Vagina (tissue), 2 donors: ENCODE data around the gene ABCA9. TPM values are rescaled to one million over a fixed set of nuclear protein-coding genes. Genes with fewer than 3 reads are reported as not detected.

Experiments
- DNase-seq, 2 donors: peaks; one replicate each; pipeline ENCODE4 v3.0.0-alpha.2; 2017; ENCODE audit errors: extremely low spot score in 2 of 2
- H3K27ac ChIP-seq: fragments of 200-600 bp; sonication (generic); one replicate; pipeline ENCODE4 v1.5.1; 2019
- H3K27me3 ChIP-seq: fragments of 200-600 bp; sonication (generic); one replicate; pipeline ENCODE4 v1.5.1; 2019
- H3K36me3 ChIP-seq, 2 donors: fragments of 200-600 bp; sonication (generic); one replicate each; pipeline ENCODE4 v1.5.1; 2017 to 2019
- H3K4me1 ChIP-seq: fragments of 200-600 bp; sonication (generic); one replicate; pipeline ENCODE4 v1.5.1; 2019
- H3K4me3 ChIP-seq, 2 donors: fragments of 200-600 bp; sonication (generic); 1 replicate in 1 of 2; 2 replicates in 1 of 2; pipeline ENCODE4 v1.5.1; 2016 to 2019
- H3K9me3 ChIP-seq: fragments of 200-600 bp; sonication (generic); one replicate; pipeline ENCODE4 v1.5.1; 2019
- CTCF ChIP-seq, 3 experiments: fragments of 450-650 bp in 2 of 3; fragments of 200-600 bp in 1 of 3; sonication (generic) in 1 of 3; IDR thresholded peaks; one replicate each; pipeline ENCODE4 v1.5.1; 2017 to 2019; ENCODE audit warnings: antibody characterized with exemption in 3 of 3, mild to moderate bottlenecking in 2 of 3, moderate library complexity in 2 of 3
- POLR2A ChIP-seq, 2 donors: fragments of 450-650 bp; IDR thresholded peaks; one replicate each; pipeline ENCODE4 v1.6.1; 2017; ENCODE audit warnings: antibody characterized with exemption in 2 of 2, mild to moderate bottlenecking in 2 of 2, moderate library complexity in 2 of 2
- POLR2AphosphoS5 ChIP-seq, 2 donors: sonication (generic); formaldehyde crosslinking; IDR thresholded peaks; one replicate each; pipeline ENCODE4 v1.9.0; 2017; ENCODE audit warnings: antibody characterized with exemption in 2 of 2, mild to moderate bottlenecking in 2 of 2, low read depth in 1 of 2; ENCODE audit not compliant: insufficient read depth in 1 of 2
- intact Hi-C: fragments of 100-400 bp; cut with DNase I; formaldehyde crosslinking; loops from one replicate; pipeline ENCODE4 v1.15.1; 2023
- total RNA-seq: library from RNA; depleted of rRNA; stranded (reverse); fragments of >200 nt; gene quantifications from one replicate; pipeline ENCODE4 v1.2.3, GENCODE V29; 2016

Gene ABCA9
- total RNA-seq, 1 donor from 2014 or later = 71.2 TPM

- H3K4me3 ChIP-seq = no peak overlapping the region
- DNase-seq = no peak
- peaks cover 7% of the 10 kb centered on the region for H3K4me1 ChIP-seq
- H3K9me3 ChIP-seq = no peaks in the 10 kb centered on the region
- TF ChIP-seq POLR2AphosphoS5 (IDR thresholded peaks at IDR 0.05; ENCODE audit: insufficient read depth in 1 of 2, low read depth in 1 of 2) (no peak), POLR2A (IDR thresholded peaks at IDR 0.05) (no peak), CTCF (IDR thresholded peaks at IDR 0.05) (no peak)
- intact Hi-C loops = no loop called here
- no peaks in the 10 kb centered on the region for H3K27me3 ChIP-seq
- H3K27ac ChIP-seq = no peak overlapping the region
- no peaks in the 10 kb centered on the region for H3K36me3 ChIP-seq
Observed at GRCh38 chr17:69045646-69046045, 15.1 kb downstream of the ABCA9 start.

- H3K36me3 ChIP-seq = no peaks in the 10 kb centered on the region
- intact Hi-C loops = no loop called here
Observed at GRCh38 chr17:69044371-69044770, 16.4 kb downstream of the ABCA9 start.

GRCh38 chr17:69043098-69043734 is 17.5 kb downstream of the ABCA9 start:
- Histone ChIP-seq H3K4me3 (no peak overlapping the region), H3K4me1 (peaks cover 7% of the 10 kb centered on the region), H3K36me3 (no peaks in the 10 kb centered on the region), H3K27me3 (no peaks in the 10 kb centered on the region), H3K9me3 (no peaks in the 10 kb centered on the region), H3K27ac (no peak overlapping the region)
- DNase-seq = no peak
- no peak for TF ChIP-seq POLR2A (IDR thresholded peaks at IDR 0.05)
- no peak for TF ChIP-seq CTCF (IDR thresholded peaks at IDR 0.05)
- no peak for TF ChIP-seq POLR2AphosphoS5 (IDR thresholded peaks at IDR 0.05; ENCODE audit: insufficient read depth in 1 of 2, low read depth in 1 of 2)
- intact Hi-C loops = no loop called here

More at GRCh38 chr17:69044371-69044770, 16.4 kb downstream of the ABCA9 start:
- DNase-seq = no peak
- Histone ChIP-seq H3K27ac (no peak overlapping the region), H3K27me3 (no peaks in the 10 kb centered on the region), H3K9me3 (no peaks in the 10 kb centered on the region), H3K4me1 (peaks cover 7% of the 10 kb centered on the region), H3K4me3 (no peak overlapping the region)
- no peak for TF ChIP-seq CTCF (IDR thresholded peaks at IDR 0.05)
- no peak for TF ChIP-seq POLR2A (IDR thresholded peaks at IDR 0.05)
- TF ChIP-seq POLR2AphosphoS5 (IDR thresholded peaks at IDR 0.05; ENCODE audit: insufficient read depth in 1 of 2, low read depth in 1 of 2) = no peak

- Histone ChIP-seq H3K4me3 (no peak overlapping the region), H3K27ac (no peak overlapping the region), H3K9me3 (no peaks in the 10 kb centered on the region), H3K36me3 (peaks cover 0 to 2% of the 10 kb centered on the region in 2 donors), H3K27me3 (no peaks in the 10 kb centered on the region), H3K4me1 (peaks cover 5% of the 10 kb centered on the region)
- intact Hi-C loops = no loop called here
- TF ChIP-seq POLR2A (IDR thresholded peaks at IDR 0.05) (no peak), CTCF (IDR thresholded peaks at IDR 0.05) (no peak), POLR2AphosphoS5 (IDR thresholded peaks at IDR 0.05; ENCODE audit: insufficient read depth in 1 of 2, low read depth in 1 of 2) (no peak)
- no peak for DNase-seq
Observed at GRCh38 chr17:69042308-69042707, 18.4 kb downstream of the ABCA9 start.

- intact Hi-C loops = no loop called here
- TF ChIP-seq CTCF (IDR thresholded peaks at IDR 0.05) (no peak), POLR2AphosphoS5 (IDR thresholded peaks at IDR 0.05; ENCODE audit: insufficient read depth in 1 of 2, low read depth in 1 of 2) (no peak), POLR2A (IDR thresholded peaks at IDR 0.05) (no peak)
- no peak for DNase-seq
- Histone ChIP-seq H3K36me3 (peaks cover 0 to 5% of the 10 kb centered on the region in 2 donors), H3K4me1 (no peaks in the 10 kb centered on the region), H3K27ac (no peak overlapping the region), H3K4me3 (no peak overlapping the region), H3K27me3 (no peaks in the 10 kb centered on the region), H3K9me3 (no peaks in the 10 kb centered on the region)
Observed at GRCh38 chr17:69031839-69032238, 28.9 kb downstream of the ABCA9 start.
